ENCODE results near the gene NEB.

Gene NEB

GRCh38 chr2:151728804-151729414 is 5.4 kb downstream of the NEB start:
- in situ Hi-C loops (cut with MboI; ENCODE audit: low pct_unique_long_range_greater_than_20kb, low sequenced_read_pairs, unreplicated experiment) = no loop called here
- no peak for DNase-seq (ENCODE audit: low spot score)
- TF ChIP-seq CTCF (IDR thresholded peaks at IDR 0.05; ENCODE audit: extremely low read depth, insufficient read depth, missing control alignments) = no peak

- no peak for TF ChIP-seq CTCF (IDR thresholded peaks at IDR 0.05; ENCODE audit: extremely low read depth, insufficient read depth, missing control alignments)
- DNase-seq (ENCODE audit: low spot score) = no peak
- in situ Hi-C loops (cut with MboI; ENCODE audit: low pct_unique_long_range_greater_than_20kb, low sequenced_read_pairs, unreplicated experiment) = no loop called here
Observed at GRCh38 chr2:151727593-151728552, 6.4 kb downstream of the NEB start.

GRCh38 chr2:151721161-151721560 is 13.1 kb downstream of the NEB start:
- no peak for TF ChIP-seq CTCF (IDR thresholded peaks at IDR 0.05; ENCODE audit: extremely low read depth, insufficient read depth, missing control alignments)
- in situ Hi-C loops (cut with MboI; ENCODE audit: low pct_unique_long_range_greater_than_20kb, low sequenced_read_pairs, unreplicated experiment) = no loop called here
- DNase-seq (ENCODE audit: low spot score) = no peak

- DNase-seq (ENCODE audit: low spot score) = no peak
- in situ Hi-C loops (cut with MboI; ENCODE audit: low pct_unique_long_range_greater_than_20kb, low sequenced_read_pairs, unreplicated experiment) = no loop called here
- TF ChIP-seq CTCF (IDR thresholded peaks at IDR 0.05; ENCODE audit: extremely low read depth, insufficient read depth, missing control alignments) = no peak
Observed at GRCh38 chr2:151720521-151720920, 13.8 kb downstream of the NEB start.

GRCh38 chr2:151718796-151719195 is 15.5 kb downstream of the NEB start:
- DNase-seq (ENCODE audit: low spot score) = no peak

GRCh38 chr2:151718247-151718646 is 16.0 kb downstream of the NEB start:
- no peak for TF ChIP-seq CTCF (IDR thresholded peaks at IDR 0.05; ENCODE audit: extremely low read depth, insufficient read depth, missing control alignments)
- in situ Hi-C loops (cut with MboI; ENCODE audit: low pct_unique_long_range_greater_than_20kb, low sequenced_read_pairs, unreplicated experiment) = no loop called here
- no peak for DNase-seq (ENCODE audit: low spot score)

More at GRCh38 chr2:151718796-151719195, 15.5 kb downstream of the NEB start:
- TF ChIP-seq CTCF (IDR thresholded peaks at IDR 0.05; ENCODE audit: extremely low read depth, insufficient read depth, missing control alignments) = no peak
- in situ Hi-C loops (cut with MboI; ENCODE audit: low pct_unique_long_range_greater_than_20kb, low sequenced_read_pairs, unreplicated experiment) = no loop called here

All from GM13977 (cell line).